ENCODE measurements around the gene RNF152.

The RNF152 gene

GRCh38 chr18:61887838-61888237 lies 5.0 kb downstream of the RNF152 start:
- no peaks in the 10 kb centered on the region for H3K9me3 Mint-ChIP-seq
- H3K27me3 Mint-ChIP-seq (ENCODE audit: low read depth, poor library complexity) = peaks cover 30% of the 10 kb centered on the region
- no peak overlapping the region for H3K27ac Mint-ChIP-seq
- H3K4me3 Mint-ChIP-seq = no peak overlapping the region
- no peak for TF ChIP-seq CTCF (IDR thresholded peaks at IDR 0.05)
- H3K36me3 Mint-ChIP-seq (ENCODE audit: low read depth) = peaks cover 45% of the 10 kb centered on the region
- no peak for DNase-seq
- peaks cover 12% of the 10 kb centered on the region for H3K4me1 Mint-ChIP-seq

- no peak for TF ChIP-seq CTCF (IDR thresholded peaks at IDR 0.05)
- H3K27me3 Mint-ChIP-seq (ENCODE audit: low read depth, poor library complexity) = peaks cover 8% of the 10 kb centered on the region
- peaks cover 5% of the 10 kb centered on the region for H3K4me1 Mint-ChIP-seq
- no peaks in the 10 kb centered on the region for H3K9me3 Mint-ChIP-seq
- peaks cover 41% of the 10 kb centered on the region for H3K36me3 Mint-ChIP-seq (ENCODE audit: low read depth)
- no peak overlapping the region for H3K4me3 Mint-ChIP-seq
- no peak for DNase-seq
- no peak overlapping the region for H3K27ac Mint-ChIP-seq
Observed at GRCh38 chr18:61883547-61883946, 9.3 kb downstream of the RNF152 start.

GRCh38 chr18:61882296-61883004 lies 10.4 kb downstream of the RNF152 start:
- Mint-ChIP-seq H3K27ac (no peak overlapping the region), H3K4me3 (no peak overlapping the region), H3K27me3 (ENCODE audit: low read depth, poor library complexity) (peaks cover 5% of the 10 kb centered on the region), H3K4me1 (peaks cover 5% of the 10 kb centered on the region), H3K36me3 (ENCODE audit: low read depth) (peaks cover 39% of the 10 kb centered on the region), H3K9me3 (no peaks in the 10 kb centered on the region)
- DNase-seq = no peak
- no peak for TF ChIP-seq CTCF (IDR thresholded peaks at IDR 0.05)

DNA sequence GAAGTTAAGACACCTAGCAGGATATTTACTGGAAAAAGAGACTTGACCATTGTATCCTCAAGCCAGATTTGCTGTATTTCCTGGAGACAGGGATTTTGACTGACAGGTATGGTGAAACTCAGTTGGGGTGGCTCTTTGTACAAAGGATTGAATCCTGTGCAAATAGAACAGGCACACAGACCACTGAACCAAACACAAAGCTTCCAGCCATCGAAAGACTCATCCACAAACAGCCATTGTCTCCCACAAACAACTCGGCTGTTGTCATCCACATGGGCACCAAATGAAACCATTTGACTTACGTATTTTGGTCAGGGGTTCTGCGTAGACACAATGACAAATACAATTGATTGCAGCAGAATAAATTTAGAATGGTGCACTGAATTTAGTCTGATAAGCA lies 15.9 kb downstream of the RNF152 start:
- H3K4me1 Mint-ChIP-seq = peaks cover 16% of the 10 kb centered on the region
- H3K36me3 Mint-ChIP-seq (ENCODE audit: low read depth) = peaks cover 33% of the 10 kb centered on the region
- H3K27me3 Mint-ChIP-seq (ENCODE audit: low read depth, poor library complexity) = no peaks in the 10 kb centered on the region
- no peak for DNase-seq
- no peak for TF ChIP-seq CTCF (IDR thresholded peaks at IDR 0.05)
- no peak overlapping the region for H3K4me3 Mint-ChIP-seq
- peaks cover 6% of the 10 kb centered on the region for H3K9me3 Mint-ChIP-seq
- no peak overlapping the region for H3K27ac Mint-ChIP-seq

- no peak for TF ChIP-seq CTCF (IDR thresholded peaks at IDR 0.05)
- peak overlapping the region; percentile 60 for H3K27ac Mint-ChIP-seq
- DNase-seq = no peak
Observed at GRCh38 chr18:61870151-61870550, 22.7 kb downstream of the RNF152 start.

DNA sequence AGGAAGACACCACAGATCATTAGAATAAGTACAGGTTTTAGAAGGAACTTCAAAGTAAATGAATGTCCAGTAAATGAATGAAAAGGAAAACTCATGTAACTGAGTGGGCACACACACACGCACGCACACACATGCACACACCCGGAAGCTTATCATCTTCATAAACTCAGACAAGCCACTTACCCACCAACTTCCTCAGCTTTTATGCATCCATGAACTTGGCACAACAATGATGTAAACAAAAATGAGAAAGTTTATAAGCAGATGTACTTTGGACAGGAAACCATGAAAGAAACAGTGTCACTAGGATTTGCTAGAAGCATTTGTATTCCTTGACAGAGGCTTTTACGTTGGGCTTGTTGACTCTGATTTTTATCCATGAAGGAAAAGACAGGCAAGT lies 23.2 kb downstream of the RNF152 start:
- Mint-ChIP-seq H3K27ac (no peak overlapping the region), H3K27me3 (ENCODE audit: low read depth, poor library complexity) (peaks cover 6% of the 10 kb centered on the region), H3K4me1 (peaks cover 60% of the 10 kb centered on the region), H3K9me3 (peaks cover 8% of the 10 kb centered on the region), H3K4me3 (no peak overlapping the region), H3K36me3 (ENCODE audit: low read depth) (peaks cover 5% of the 10 kb centered on the region)
- TF ChIP-seq CTCF (IDR thresholded peaks at IDR 0.05) = no peak
- no peak for DNase-seq

More at GRCh38 chr18:61870151-61870550, 22.7 kb downstream of the RNF152 start:
- Mint-ChIP-seq H3K27me3 (ENCODE audit: low read depth, poor library complexity) (peaks cover 6% of the 10 kb centered on the region), H3K4me1 (peaks cover 60% of the 10 kb centered on the region), H3K4me3 (no peak overlapping the region), H3K9me3 (peaks cover 8% of the 10 kb centered on the region), H3K36me3 (ENCODE audit: low read depth) (peaks cover 5% of the 10 kb centered on the region)

Data from nephron progenitor cell (in vitro differentiated cells).